ENCODE data around the gene DUS3L.
"Not testable (repeated sequence)": the region's sequence is repeated elsewhere in the genome, so short reads cannot be mapped to it uniquely, and the experiment has no call there.

The DUS3L gene

DNA sequence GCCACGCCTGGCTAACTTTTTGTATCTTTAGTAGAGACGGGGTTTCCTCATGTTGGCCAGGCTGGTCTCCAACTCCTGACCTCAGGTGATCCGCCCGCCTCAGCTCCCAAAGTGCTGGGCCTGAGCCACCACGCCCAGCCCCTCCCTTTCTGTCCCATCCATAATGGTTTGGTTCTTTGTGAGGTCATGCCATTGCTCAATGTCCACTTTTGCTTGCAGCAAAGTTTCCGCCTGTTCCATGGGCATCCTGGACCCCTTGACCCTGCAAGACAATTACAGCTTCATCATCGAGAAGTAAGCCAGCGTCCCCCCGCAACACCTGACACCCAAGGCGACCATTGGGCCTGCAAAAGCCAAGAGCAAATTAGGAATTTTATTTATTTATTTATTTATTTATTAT is 23.0 kb downstream of the DUS3L start:
- no peak for DNase-seq

DNA sequence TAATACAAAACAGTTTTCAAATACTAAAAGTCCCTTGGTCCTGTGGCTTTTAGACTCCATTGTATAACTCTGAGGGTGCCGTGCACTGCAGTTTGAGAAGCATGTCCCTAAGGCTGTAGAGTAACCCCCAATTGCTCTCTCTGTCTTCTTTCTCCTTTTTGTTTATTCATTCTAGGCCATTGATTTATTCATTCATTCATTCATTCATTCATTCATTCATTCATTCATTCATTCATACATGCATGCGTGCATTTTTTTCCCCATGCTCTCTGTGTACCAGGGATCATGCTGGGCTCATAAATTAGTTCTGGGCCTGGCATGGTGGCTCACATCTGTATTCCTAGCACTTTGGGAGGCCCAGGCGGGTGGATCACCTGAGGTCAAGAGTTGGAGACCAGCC is 25.7 kb downstream of the DUS3L start:
- no peak for DNase-seq

DNA sequence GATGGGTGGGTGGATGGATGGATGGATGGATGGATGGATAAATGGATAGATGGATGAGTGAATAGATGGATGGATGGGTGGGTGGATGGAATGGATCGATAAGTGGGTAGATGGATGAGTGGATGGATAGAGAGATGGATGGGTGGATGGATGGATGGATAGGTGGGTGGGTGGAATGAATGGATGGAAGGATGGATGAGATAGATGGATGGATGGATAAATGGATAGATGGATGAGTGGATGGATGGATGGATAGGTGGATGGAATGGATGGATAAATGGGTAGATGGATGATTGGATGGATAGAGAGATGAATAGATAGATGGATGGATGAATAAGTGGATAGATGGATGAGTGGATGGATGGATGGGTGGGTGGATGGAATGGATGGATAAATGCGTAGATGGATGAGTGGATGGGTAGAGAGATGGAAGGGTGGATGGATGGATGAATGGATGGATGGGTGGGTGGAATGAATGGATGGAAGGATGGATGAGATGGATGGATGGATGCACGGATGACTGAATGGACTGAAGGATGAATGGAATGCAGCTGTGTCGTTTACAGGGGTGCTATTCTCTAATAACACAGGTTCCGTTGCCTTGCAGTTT is 28.2 kb downstream of the DUS3L start:
- no peak for DNase-seq

DNA sequence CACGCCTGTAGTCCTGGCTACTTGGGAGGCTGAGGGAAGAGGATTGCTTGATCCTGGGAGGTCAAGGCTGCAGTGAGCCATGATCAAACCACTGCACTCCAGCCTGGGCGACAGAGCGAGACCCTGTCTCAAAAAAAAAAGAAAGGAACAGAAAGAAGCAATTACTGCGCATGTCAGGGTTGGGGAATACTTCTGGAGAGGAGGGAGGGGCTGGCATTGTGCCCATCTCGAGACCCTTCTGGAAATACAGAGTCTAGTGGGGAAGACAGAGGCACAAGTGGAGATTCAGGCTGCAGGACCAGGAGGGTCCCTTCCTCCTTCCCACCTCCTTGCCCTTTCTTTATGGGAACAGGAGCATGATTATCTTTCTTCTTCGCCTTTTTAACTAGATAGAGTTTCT is 37.2 kb downstream of the DUS3L start:
- DNase-seq = no peak

DNA sequence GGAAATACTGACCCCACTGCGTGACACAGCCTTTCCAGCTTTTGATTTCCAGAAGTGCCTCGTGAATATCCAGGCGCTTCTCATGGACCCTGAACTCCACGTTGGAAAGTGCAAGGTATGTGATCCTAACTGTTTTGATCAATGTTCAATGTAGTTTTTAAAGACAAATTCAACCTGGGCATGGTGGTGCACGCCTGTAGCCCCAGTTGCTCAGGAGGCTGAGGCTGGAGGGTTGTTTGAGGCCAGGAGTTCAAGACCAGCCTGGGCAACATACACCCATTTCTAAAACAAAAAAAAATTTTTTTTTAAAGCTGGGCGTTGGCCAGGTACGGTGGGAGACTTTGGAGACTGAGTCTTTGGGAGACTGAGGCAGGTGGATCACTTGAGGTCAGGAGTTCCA is 39.3 kb downstream of the DUS3L start:
- no peak for DNase-seq

DNA sequence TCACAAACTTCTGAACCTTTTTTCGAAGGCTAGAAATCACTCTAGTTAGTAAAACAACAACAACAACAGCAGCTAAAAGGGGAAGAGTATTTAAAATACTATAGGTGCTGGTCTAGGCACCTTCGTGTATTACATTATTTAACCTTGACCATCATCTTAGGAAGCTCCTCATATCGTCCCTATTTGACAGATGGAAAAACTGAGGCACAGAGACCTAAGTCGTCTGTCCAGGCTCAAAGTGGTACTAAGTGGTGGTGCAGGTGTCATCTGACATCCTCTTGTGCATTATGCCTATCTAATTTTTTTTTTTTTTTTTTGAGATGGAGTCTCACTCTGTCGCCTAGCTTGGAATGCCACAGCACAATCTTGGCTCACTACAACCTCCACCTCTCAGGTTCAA is 41.5 kb downstream of the DUS3L start:
- no peak for DNase-seq

DNA sequence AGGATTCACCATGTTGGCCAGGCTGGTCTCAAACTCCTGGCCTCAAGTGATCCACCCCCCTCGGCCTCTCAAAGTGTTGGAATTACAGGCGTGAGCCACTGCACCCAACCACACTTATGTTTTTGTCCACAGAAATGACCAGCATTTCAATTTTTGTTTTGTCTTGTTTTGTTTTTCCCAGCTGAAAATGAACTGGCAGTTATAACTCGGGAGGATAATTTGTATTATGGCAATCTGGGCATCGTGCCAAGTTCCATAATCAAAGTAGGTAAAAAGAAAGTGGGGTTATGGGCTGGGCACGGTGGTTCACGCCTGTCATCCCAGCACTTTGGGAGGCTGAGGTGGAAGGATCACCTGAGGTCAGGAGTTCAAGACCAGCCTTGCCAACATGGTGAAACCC is 42.0 kb downstream of the DUS3L start:
- peak; percentile 29 for DNase-seq

DNA sequence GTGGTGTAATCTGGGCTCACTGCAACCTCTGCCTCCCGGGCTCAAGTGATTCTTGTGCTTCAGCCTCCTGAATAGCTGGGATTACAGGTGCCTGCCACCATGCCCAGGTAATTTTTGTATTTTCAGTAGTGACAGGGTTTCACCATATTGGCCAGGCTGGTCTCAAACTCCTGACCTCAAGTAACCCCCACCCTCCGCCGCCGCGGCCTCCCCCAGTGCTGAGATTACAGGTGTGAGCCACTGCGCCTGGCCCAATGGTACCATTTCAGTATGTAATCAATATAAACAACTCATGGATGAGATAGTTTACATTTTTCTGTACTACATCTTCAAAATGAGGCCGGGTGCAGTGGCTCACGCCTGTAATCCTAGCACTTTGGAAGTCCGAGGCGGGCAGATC is 46.0 kb downstream of the DUS3L start:
- DNase-seq = not testable (repeated sequence)

DNA sequence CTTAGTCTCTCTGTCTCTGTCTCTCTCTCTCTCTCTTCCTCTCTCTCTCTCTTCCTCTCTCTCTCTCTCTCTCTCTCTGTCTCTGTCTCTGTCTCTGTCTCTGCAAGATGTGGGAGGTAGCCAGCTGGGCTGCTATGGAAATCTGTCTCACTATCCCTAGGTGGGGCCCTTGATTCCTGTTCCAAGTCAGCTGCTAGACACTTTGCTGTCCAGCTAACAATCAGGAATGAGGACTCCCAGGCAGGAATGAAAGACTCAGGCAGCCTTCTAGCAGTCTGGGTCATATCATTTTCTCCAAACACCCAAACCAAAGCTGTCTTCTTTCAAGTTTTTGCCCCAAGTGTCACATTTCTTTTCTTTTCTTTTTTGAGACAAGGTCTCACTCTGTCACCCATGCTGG is 47.3 kb downstream of the DUS3L start:
- no peak for DNase-seq

DNA sequence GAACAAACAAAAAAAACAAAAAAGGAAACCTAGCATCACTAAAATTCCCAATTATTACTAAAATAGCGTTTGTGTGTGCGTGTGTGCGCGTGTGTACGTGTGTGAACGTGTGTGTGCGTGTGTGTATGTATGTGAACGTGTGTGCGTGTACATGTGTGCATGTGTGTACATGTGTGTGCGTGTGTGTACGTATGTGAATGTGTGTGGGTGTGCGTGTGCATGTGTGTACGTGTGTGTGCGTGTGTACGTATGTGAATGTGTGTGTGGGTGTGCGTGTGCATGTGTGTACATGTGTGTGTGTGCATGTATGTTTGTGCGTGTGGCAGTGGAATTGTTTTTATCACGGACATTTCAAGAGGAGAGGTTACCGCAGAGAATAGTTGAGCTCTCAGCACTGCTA is 48.9 kb downstream of the DUS3L start:
- DNase-seq = no peak

DNA sequence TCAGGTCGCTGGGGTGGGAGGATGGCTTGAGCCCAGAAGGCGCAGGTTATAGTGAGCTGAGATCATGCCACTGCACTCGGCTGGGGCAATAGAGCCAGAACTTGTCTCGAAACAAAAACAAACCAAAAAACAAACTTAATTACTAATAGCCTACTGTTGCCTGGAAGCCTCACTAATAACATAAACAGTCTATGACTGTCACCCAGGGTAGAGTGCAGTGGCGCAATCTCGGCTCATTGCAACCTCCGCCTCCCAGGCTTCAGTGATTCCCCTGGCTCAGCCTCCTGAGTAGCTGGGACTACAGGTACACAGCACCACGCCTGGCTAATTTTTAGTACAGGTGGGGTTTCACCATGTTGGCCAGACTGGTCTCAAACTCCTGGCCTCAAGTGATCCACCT is 52.5 kb downstream of the DUS3L start:
- no peak for DNase-seq
